Peyer's patch (tissue), 4 donors: ENCODE data around the gene FILIP1L. TPM values are rescaled to one million over a fixed set of nuclear protein-coding genes. Genes with fewer than 3 reads are reported as not detected.

Source experiments
- DNase-seq, 3 donors: peaks; one replicate each; pipeline ENCODE4 v3.0.0-alpha.2; 2017 to 2019
- H3K27ac ChIP-seq, 4 donors: fragments of 200-600 bp; sonication (generic); one replicate each; pipeline ENCODE4 v1.5.1; 2016 to 2019
- H3K27me3 ChIP-seq, 2 donors: fragments of 200-600 bp; sonication (generic); one replicate each; pipeline ENCODE4 v1.5.1; 2019
- H3K36me3 ChIP-seq, 3 donors: fragments of 200-600 bp; sonication (generic); one replicate each; pipeline ENCODE4 v1.5.1; 2016 to 2019
- H3K4me1 ChIP-seq, 4 donors: fragments of 200-600 bp; sonication (generic); one replicate each; pipeline ENCODE4 v1.5.1; 2016 to 2019
- H3K4me3 ChIP-seq, 4 donors: fragments of 200-600 bp; sonication (generic); 1 replicate in 3 of 4; 2 replicates in 1 of 4; pipeline ENCODE4 v1.5.1; 2016 to 2019; ENCODE audit warnings: mild to moderate bottlenecking in 1 of 4
- H3K9me3 ChIP-seq, 4 donors: fragments of 200-600 bp; sonication (generic); one replicate each; pipeline ENCODE4 v1.5.1; 2016 to 2019; ENCODE audit warnings: mild to moderate bottlenecking in 1 of 4
- CTCF ChIP-seq, 6 experiments: fragments of 450-650 bp in 4 of 6; fragments of 200-600 bp in 2 of 6; sonication (generic) in 1 of 6; IDR thresholded peaks; one replicate each; pipeline ENCODE4 v1.5.1; 2017 to 2019; ENCODE audit warnings: antibody characterized with exemption in 6 of 6, mild to moderate bottlenecking in 3 of 6, moderate library complexity in 1 of 6
- POLR2A ChIP-seq, 2 donors: fragments of 450-650 bp; IDR thresholded peaks; one replicate each; pipeline ENCODE4 v1.5.1; 2017; ENCODE audit warnings: antibody characterized with exemption in 2 of 2, mild to moderate bottlenecking in 2 of 2, moderate library complexity in 2 of 2
- total RNA-seq, 4 donors: library from RNA; depleted of rRNA; stranded (reverse); fragments of >200 nt; gene quantifications; one replicate each; pipeline ENCODE4 v1.1.0, GENCODE V29; 2016

Gene FILIP1L
- 10 to 100 TPM in 3 of 4 donors, 1 to 10 TPM in 1; 5.3 to 69.3 (median 13.1) TPM for total RNA-seq

- Histone ChIP-seq H3K9me3 (no peaks in the 10 kb centered on the region), H3K27ac (no peak within 1 kb of the TSS), H3K4me1 (no peaks in the 10 kb centered on the region), H3K4me3 (no peak within 1 kb of the TSS), H3K36me3 (no peaks in the 10 kb centered on the region), H3K27me3 (no peaks in the 10 kb centered on the region)
- no peak for TF ChIP-seq CTCF (IDR thresholded peaks at IDR 0.05)
- no peak for TF ChIP-seq POLR2A (IDR thresholded peaks at IDR 0.05)
- DNase-seq: no peak
Observed at GRCh38 chr3:100114413-100115030, at the start of gene FILIP1L. Gene FILIP1L, minus strand, starts transcription at chr3:100114501.

GRCh38 chr3:100163787-100164186, 49.5 kb upstream of the FILIP1L start:
- H3K4me3 ChIP-seq: no peak overlapping the region
- DNase-seq: no peak
- H3K4me1 ChIP-seq: no peaks in the 10 kb centered on the region
- H3K36me3 ChIP-seq: no peaks in the 10 kb centered on the region
- TF ChIP-seq POLR2A (IDR thresholded peaks at IDR 0.05): no peak
- no peak for TF ChIP-seq CTCF (IDR thresholded peaks at IDR 0.05)
- no peaks in the 10 kb centered on the region for H3K27me3 ChIP-seq
- no peak overlapping the region for H3K27ac ChIP-seq
- H3K9me3 ChIP-seq: no peaks in the 10 kb centered on the region

DNA sequence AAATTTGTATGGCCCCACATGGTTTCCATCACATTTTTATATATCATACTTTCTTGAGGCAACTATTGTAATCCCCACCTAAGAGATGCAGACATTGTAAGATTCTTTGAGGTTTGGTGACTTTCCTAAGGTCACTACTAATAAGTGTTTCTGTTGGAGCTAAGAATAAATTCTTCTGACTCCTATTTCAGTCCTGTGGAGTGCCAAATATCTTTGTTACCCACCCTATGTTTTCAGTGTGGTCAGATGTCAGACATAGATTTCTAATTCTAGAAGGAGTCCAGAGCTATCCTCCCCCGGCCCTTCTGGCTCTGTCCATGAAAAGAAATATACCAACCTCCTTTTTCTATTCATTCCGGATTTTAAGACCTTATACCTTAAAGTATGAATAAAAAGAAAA, 46.2 kb upstream of the FILIP1L start:
- no peak for DNase-seq
- no peaks in the 10 kb centered on the region for H3K36me3 ChIP-seq
- no peak overlapping the region for H3K4me3 ChIP-seq
- no peak for TF ChIP-seq CTCF (IDR thresholded peaks at IDR 0.05)
- TF ChIP-seq POLR2A (IDR thresholded peaks at IDR 0.05): no peak
- H3K4me1 ChIP-seq: no peaks in the 10 kb centered on the region
- H3K27me3 ChIP-seq: no peaks in the 10 kb centered on the region
- H3K9me3 ChIP-seq: no peaks in the 10 kb centered on the region
- peak overlapping the region in 1 of 4 donors; percentile 4 for H3K27ac ChIP-seq

- no peaks in the 10 kb centered on the region for H3K9me3 ChIP-seq
- no peaks in the 10 kb centered on the region for H3K27me3 ChIP-seq
- H3K4me1 ChIP-seq: no peaks in the 10 kb centered on the region
- H3K4me3 ChIP-seq: no peak overlapping the region
- TF ChIP-seq CTCF (IDR thresholded peaks at IDR 0.05) (no peak), POLR2A (IDR thresholded peaks at IDR 0.05) (no peak)
- H3K36me3 ChIP-seq: no peaks in the 10 kb centered on the region
- H3K27ac ChIP-seq: peak overlapping the region in 2 of 4 donors; percentile 4 to 22
- no peak for DNase-seq
Observed at GRCh38 chr3:100159331-100160153, 45.2 kb upstream of the FILIP1L start.

DNA sequence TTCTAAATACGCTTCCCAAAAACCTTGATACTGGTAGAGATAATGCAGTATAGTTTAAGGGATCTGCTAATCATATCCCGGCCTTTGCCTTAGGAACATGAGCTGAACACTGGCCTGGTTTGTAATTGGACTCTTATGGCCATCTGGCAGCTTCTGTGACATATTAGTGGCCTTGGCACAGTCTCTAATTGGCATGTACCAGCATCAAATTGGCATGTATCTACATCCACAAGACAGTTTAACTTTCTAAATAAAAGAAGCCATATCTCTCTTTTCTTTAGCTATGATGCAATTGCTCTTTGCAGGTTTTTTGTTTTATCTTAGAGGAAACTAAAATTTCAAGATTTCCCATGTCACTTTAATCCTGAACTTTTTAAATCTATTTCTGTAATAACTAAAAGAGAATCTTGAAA, 44.6 kb upstream of the FILIP1L start:
- H3K4me1 ChIP-seq: no peaks in the 10 kb centered on the region
- no peaks in the 10 kb centered on the region for H3K27me3 ChIP-seq
- no peak for DNase-seq
- TF ChIP-seq POLR2A (IDR thresholded peaks at IDR 0.05) (no peak), CTCF (IDR thresholded peaks at IDR 0.05) (no peak)
- peak overlapping the region in 1 of 4 donors; percentile 4 for H3K27ac ChIP-seq
- H3K9me3 ChIP-seq: no peaks in the 10 kb centered on the region
- H3K36me3 ChIP-seq: no peaks in the 10 kb centered on the region
- H3K4me3 ChIP-seq: no peak overlapping the region
